Stimulated activated effector memory CD8-positive, alpha-beta T cell treated with anti-CD3 and anti-CD28 coated beads, Interleukin-12 subunit alpha, Interleukin-12 subunit beta, amount 100 ng/mL, for 72 hours (primary cell): ENCODE data around the gene YWHAE.
"Not testable (repeated sequence)": the region's sequence is repeated elsewhere in the genome, so short reads cannot be mapped to it uniquely, and the experiment has no call there.

Experiments used
- ATAC-seq: fragments of 150-1000 bp; cut with Tn5 transposase; 2 replicates; pipeline ENCODE4 v1.10.0; 2021
- DNase-seq, 2 donors: peaks; one replicate each; pipeline ENCODE4 v3.0.0; 2021 to 2022; ENCODE audit warnings: low spot score in 2 of 2
- H3K27ac Mint-ChIP-seq: one replicate; pipeline ENCODE4 v1.8.0; 2022; ENCODE audit warnings: mild to moderate bottlenecking, mixed read lengths
- H3K36me3 Mint-ChIP-seq: one replicate; pipeline ENCODE4 v1.8.0; 2022; ENCODE audit warnings: mild to moderate bottlenecking, mixed read lengths
- H3K4me1 Mint-ChIP-seq: one replicate; pipeline ENCODE4 v1.8.0; 2022; ENCODE audit warnings: mixed read lengths
- H3K4me3 Mint-ChIP-seq: one replicate; pipeline ENCODE4 v1.8.0; 2022; ENCODE audit warnings: mild to moderate bottlenecking, mixed read lengths
- H3K9me3 Mint-ChIP-seq: one replicate; pipeline ENCODE4 v1.8.0; 2022; ENCODE audit warnings: mixed read lengths

The YWHAE gene

GRCh38 chr17:1343554-1343953 is 56.5 kb downstream of the YWHAE start:
- ATAC-seq: no peak
- no peak for DNase-seq
- peaks cover 28% of the 10 kb centered on the region for H3K4me1 Mint-ChIP-seq
- peaks cover 66% of the 10 kb centered on the region for H3K36me3 Mint-ChIP-seq
- no peaks in the 10 kb centered on the region for H3K9me3 Mint-ChIP-seq
- peak overlapping the region; percentile 29 for H3K27ac Mint-ChIP-seq
- no peak overlapping the region for H3K4me3 Mint-ChIP-seq

GRCh38 chr17:1340371-1340770 is 59.7 kb downstream of the YWHAE start:
- H3K9me3 Mint-ChIP-seq: no peaks in the 10 kb centered on the region
- H3K4me3 Mint-ChIP-seq: no peak overlapping the region
- DNase-seq (no peak), ATAC-seq (no peak)
- H3K36me3 Mint-ChIP-seq: peaks cover 38% of the 10 kb centered on the region
- H3K4me1 Mint-ChIP-seq: peaks cover 7% of the 10 kb centered on the region
- H3K27ac Mint-ChIP-seq: no peak overlapping the region

- Mint-ChIP-seq H3K4me1 (peaks cover 12% of the 10 kb centered on the region), H3K9me3 (no peaks in the 10 kb centered on the region), H3K36me3 (no peaks in the 10 kb centered on the region), H3K27ac (peak overlapping the region; percentile 32), H3K4me3 (peak overlapping the region; percentile 4)
- no peak for DNase-seq
- ATAC-seq: no peak
Measured at GRCh38 chr17:1331708-1332107, 68.3 kb downstream of the YWHAE start.

GRCh38 chr17:1329745-1330343 is 70.2 kb downstream of the YWHAE start:
- Mint-ChIP-seq H3K4me3 (no peak overlapping the region), H3K9me3 (no peaks in the 10 kb centered on the region), H3K27ac (no peak overlapping the region), H3K4me1 (peaks cover 12% of the 10 kb centered on the region), H3K36me3 (no peaks in the 10 kb centered on the region)
- ATAC-seq: no peak
- DNase-seq: no peak

GRCh38 chr17:1328437-1328836 is 71.6 kb downstream of the YWHAE start:
- H3K4me3 Mint-ChIP-seq: no peak overlapping the region

GRCh38 chr17:1325766-1326165 is 74.3 kb downstream of the YWHAE start:
- no peak for DNase-seq
- H3K27ac Mint-ChIP-seq: no peak overlapping the region
- peaks cover 6% of the 10 kb centered on the region for H3K36me3 Mint-ChIP-seq
- H3K4me3 Mint-ChIP-seq: no peak overlapping the region
- H3K4me1 Mint-ChIP-seq: no peaks in the 10 kb centered on the region
- no peak for ATAC-seq
- H3K9me3 Mint-ChIP-seq: no peaks in the 10 kb centered on the region

More at GRCh38 chr17:1328437-1328836, 71.6 kb downstream of the YWHAE start:
- Mint-ChIP-seq H3K27ac (no peak overlapping the region), H3K4me1 (peaks cover 12% of the 10 kb centered on the region), H3K9me3 (no peaks in the 10 kb centered on the region), H3K36me3 (peaks cover 6% of the 10 kb centered on the region)
- DNase-seq (no peak), ATAC-seq (no peak)

- Mint-ChIP-seq H3K9me3 (no peaks in the 10 kb centered on the region), H3K27ac (no peak overlapping the region), H3K4me3 (no peak overlapping the region), H3K4me1 (no peaks in the 10 kb centered on the region), H3K36me3 (peaks cover 6% of the 10 kb centered on the region)
- no peak for ATAC-seq
- no peak for DNase-seq
Measured at GRCh38 chr17:1324201-1324771, 75.7 kb downstream of the YWHAE start.

GRCh38 chr17:1323336-1323735 is 76.7 kb downstream of the YWHAE start:
- DNase-seq: no peak
- H3K4me1 Mint-ChIP-seq: no peaks in the 10 kb centered on the region
- no peak overlapping the region for H3K4me3 Mint-ChIP-seq
- peaks cover 6% of the 10 kb centered on the region for H3K36me3 Mint-ChIP-seq
- ATAC-seq: no peak
- H3K27ac Mint-ChIP-seq: no peak overlapping the region
- no peaks in the 10 kb centered on the region for H3K9me3 Mint-ChIP-seq

- no peak for ATAC-seq
- Mint-ChIP-seq H3K4me1 (no peaks in the 10 kb centered on the region), H3K9me3 (no peaks in the 10 kb centered on the region), H3K36me3 (peaks cover 6% of the 10 kb centered on the region), H3K4me3 (no peak overlapping the region), H3K27ac (no peak overlapping the region)
- no peak for DNase-seq
Measured at GRCh38 chr17:1322480-1322879, 77.5 kb downstream of the YWHAE start.

GRCh38 chr17:1322014-1322428 is 78.0 kb downstream of the YWHAE start:
- no peak overlapping the region for H3K4me3 Mint-ChIP-seq
- H3K4me1 Mint-ChIP-seq: no peaks in the 10 kb centered on the region
- no peaks in the 10 kb centered on the region for H3K9me3 Mint-ChIP-seq
- H3K27ac Mint-ChIP-seq: no peak overlapping the region
- no peak for ATAC-seq
- peaks cover 6% of the 10 kb centered on the region for H3K36me3 Mint-ChIP-seq
- no peak for DNase-seq

GRCh38 chr17:1315891-1316403 is 84.1 kb downstream of the YWHAE start:
- no peak overlapping the region for H3K27ac Mint-ChIP-seq
- DNase-seq (no peak), ATAC-seq (no peak)
- H3K36me3 Mint-ChIP-seq: no peaks in the 10 kb centered on the region
- no peaks in the 10 kb centered on the region for H3K4me1 Mint-ChIP-seq
- no peaks in the 10 kb centered on the region for H3K9me3 Mint-ChIP-seq
- H3K4me3 Mint-ChIP-seq: no peak overlapping the region

GRCh38 chr17:1315409-1315808 is 84.6 kb downstream of the YWHAE start:
- no peak for ATAC-seq
- Mint-ChIP-seq H3K4me3 (no peak overlapping the region), H3K9me3 (no peaks in the 10 kb centered on the region), H3K4me1 (no peaks in the 10 kb centered on the region), H3K36me3 (no peaks in the 10 kb centered on the region), H3K27ac (no peak overlapping the region)
- DNase-seq: no peak

GRCh38 chr17:1313270-1314005 is 86.6 kb downstream of the YWHAE start:
- H3K4me1 Mint-ChIP-seq: no peaks in the 10 kb centered on the region
- H3K9me3 Mint-ChIP-seq: no peaks in the 10 kb centered on the region
- H3K4me3 Mint-ChIP-seq: no peak overlapping the region
- DNase-seq: no peak
- H3K36me3 Mint-ChIP-seq: no peaks in the 10 kb centered on the region
- H3K27ac Mint-ChIP-seq: no peak overlapping the region
- no peak for ATAC-seq

- Mint-ChIP-seq H3K9me3 (no peaks in the 10 kb centered on the region), H3K4me3 (no peak overlapping the region), H3K27ac (no peak overlapping the region), H3K36me3 (no peaks in the 10 kb centered on the region), H3K4me1 (no peaks in the 10 kb centered on the region)
- peak in 1 of 2 donors; percentile 56 for DNase-seq
- ATAC-seq: peak; percentile 55
Measured at GRCh38 chr17:1312261-1312870, 87.7 kb downstream of the YWHAE start.

- not testable (repeated sequence) for ATAC-seq, DNase-seq, H3K4me1 Mint-ChIP-seq, H3K36me3 Mint-ChIP-seq, H3K27ac Mint-ChIP-seq, H3K4me3 Mint-ChIP-seq, H3K9me3 Mint-ChIP-seq
Measured at GRCh38 chr17:1307829-1308228, 92.2 kb downstream of the YWHAE start.
